Small intestine (tissue), 16 donors: ENCODE results near the gene ZNF426. TPM values are rescaled to one million over a fixed set of nuclear protein-coding genes. Genes with fewer than 3 reads are reported as not detected.
"Not testable (repeated sequence)": the region's sequence is repeated elsewhere in the genome, so short reads cannot be mapped to it uniquely, and the experiment has no call there.

Source experiments
- DNase-seq, 2 donors: peaks; one replicate each; pipeline versions ENCODE4 v3.0.0 to v3.0.0-alpha.2; 2013
- FAIRE-seq: peaks from 2 replicates; lab custom pipeline; 2012; peaks lifted over from hg19 to GRCh38; lab: Jason Lieb, UNC
- H3K27ac ChIP-seq, 3 donors: one replicate each; pipeline ENCODE4 v1.5.1; 2013; ENCODE audit warnings: low read length in 2 of 3, mild to moderate bottlenecking in 2 of 3, control low read depth in 1 of 3, inconsistent platforms in 1 of 3, low read depth in 1 of 3, moderate library complexity in 1 of 3
- H3K27me3 ChIP-seq, 3 donors: one replicate each; pipeline ENCODE4 v1.6.1; 2013; ENCODE audit warnings: low read length in 3 of 3, inconsistent platforms in 1 of 3; ENCODE audit not compliant: control insufficient read depth in 3 of 3, insufficient read depth in 3 of 3
- H3K36me3 ChIP-seq, 3 donors: one replicate each; pipeline ENCODE4 v1.6.1; 2013; ENCODE audit warnings: low read length in 3 of 3, inconsistent platforms in 1 of 3, low read depth in 1 of 3, mild to moderate bottlenecking in 1 of 3, moderate library complexity in 1 of 3; ENCODE audit not compliant: control insufficient read depth in 3 of 3, insufficient read depth in 2 of 3
- H3K4me1 ChIP-seq, 3 donors: one replicate each; pipeline ENCODE4 v1.6.1; 2013; ENCODE audit warnings: low read length in 2 of 3, inconsistent platforms in 1 of 3, low read depth in 1 of 3, mild to moderate bottlenecking in 1 of 3, moderate library complexity in 1 of 3; ENCODE audit not compliant: control insufficient read depth in 3 of 3, insufficient read depth in 2 of 3
- H3K4me3 ChIP-seq, 3 donors: one replicate each; pipeline ENCODE4 v1.5.1; 2013; ENCODE audit warnings: low read length in 3 of 3, control low read depth in 1 of 3, inconsistent platforms in 1 of 3, low read depth in 1 of 3, mild to moderate bottlenecking in 1 of 3, moderate library complexity in 1 of 3
- H3K9me3 ChIP-seq, 2 donors: one replicate each; pipeline ENCODE4 v1.6.1; 2013; ENCODE audit warnings: low read depth in 1 of 2, low read length in 1 of 2; ENCODE audit not compliant: control insufficient read depth in 2 of 2, insufficient read depth in 1 of 2
- WGBS, 3 donors: extraction: QIAGEN DNeasy Blood & Tissue Kit; methylation state at CpG; one replicate each; pipeline ENCODE4 v1.1.7; 2013; 5-methylcytosine and 5-hydroxymethylcytosine counted together
- long read RNA-seq, 10 donors: transcript quantifications; one replicate each; lab custom pipeline, GENCODE V29; 2026
- polyA plus RNA-seq, 4 donors: library from polyadenylated mRNA; stranded (reverse) in 3 of 4; unstranded in 1 of 4; fragments of 200-250 nt in 3 of 4; fragments of 120-200 nt in 1 of 4; gene quantifications; one replicate each; pipeline versions ENCODE4 v1.2.1 to v1.2.3, GENCODE V29; 2013
- donor health status: healthy with polysubstance abuse.
- donor health status: control.
- donor health status: control.
- donor health status: Bipolar disorder and iron deficiency.
- donor health status: healthy.

Gene ZNF426
- polyA plus RNA-seq = 10 to 100 TPM in 1 of 4 donors, 1 to 10 TPM in 3; 1.1 to 11.5 (median 2.8) TPM
- long read RNA-seq, donor 1 = 0 reads
- long read RNA-seq, donor 2, full-length matches to known transcripts = 3 of 3 reads
- long read RNA-seq, donor 2, partial matches to known transcripts = 0 of 3 reads
- long read RNA-seq, donor 2, other reads (novel, unspliced or antisense) = 0 of 3 reads
- long read RNA-seq, donor 3, full-length matches to known transcripts = 1 of 1 reads
- long read RNA-seq, donor 3, partial matches to known transcripts = 0 of 1 reads
- long read RNA-seq, donor 3, other reads (novel, unspliced or antisense) = 0 of 1 reads
- long read RNA-seq, donor 4 = 0 reads
- long read RNA-seq, donor 5 = 0 reads
- long read RNA-seq, donor 6 = 0 reads
- long read RNA-seq, donor 7, full-length matches to known transcripts = 1 of 1 reads
- long read RNA-seq, donor 7, partial matches to known transcripts = 0 of 1 reads
- long read RNA-seq, donor 7, other reads (novel, unspliced or antisense) = 0 of 1 reads
- long read RNA-seq, donor 8 = 0 reads
- long read RNA-seq, donor 9 = 0 reads
- long read RNA-seq, donor 10, full-length matches to known transcripts = 1 of 1 reads
- long read RNA-seq, donor 10, partial matches to known transcripts = 0 of 1 reads
- long read RNA-seq, donor 10, other reads (novel, unspliced or antisense) = 0 of 1 reads

- 2 to 4% (median 4%) methylated on average over 49 of the region's 49 CpGs for WGBS, 3 donors
- no peaks in the 10 kb centered on the region for H3K4me1 ChIP-seq
- H3K4me3 ChIP-seq = peak within 1 kb of the TSS; percentile 50 to 73 (median 62)
- peaks cover 12 to 26% (median 21%) of the 10 kb centered on the region in 3 donors for H3K36me3 ChIP-seq
- FAIRE-seq (no peak), DNase-seq (peak; percentile 86 to 97)
- no peaks in the 10 kb centered on the region for H3K27me3 ChIP-seq
- H3K9me3 ChIP-seq = peaks cover 0 to 45% of the 10 kb centered on the region in 2 donors
- H3K27ac ChIP-seq = peak within 1 kb of the TSS; percentile 51 to 92 (median 86)
Observed at GRCh38 chr19:9538183-9539058, at the start of gene ZNF426. TSS of gene ZNF426 (minus strand) at chr19:9538645. CDS start at chr19:9536232, 2,413 bp downstream.

DNA sequence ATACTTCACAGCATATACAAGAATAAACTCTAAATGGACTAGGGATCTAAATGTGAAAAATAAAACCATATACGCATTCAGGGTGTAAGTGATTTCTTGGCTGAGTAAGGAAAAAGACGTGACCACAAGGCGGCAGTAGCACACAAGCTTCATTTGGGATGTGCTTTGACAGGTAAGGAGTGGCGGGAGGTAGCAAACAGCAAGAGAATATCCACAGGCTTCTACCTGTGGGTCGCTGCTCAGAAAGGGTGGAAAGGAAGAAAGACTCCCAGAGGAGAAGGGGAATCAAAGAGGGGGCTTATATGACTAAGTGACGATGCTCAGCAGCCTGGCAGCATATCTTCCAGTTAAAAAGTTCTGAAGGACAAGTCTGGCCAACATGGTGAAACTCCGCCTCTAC is 48.3 kb upstream of the ZNF426 start:
- Histone ChIP-seq H3K9me3 (peaks cover 0 to 10% of the 10 kb centered on the region in 2 donors), H3K27ac (no peak overlapping the region), H3K36me3 (peaks cover 0 to 4% (median 0%) of the 10 kb centered on the region in 3 donors), H3K27me3 (peaks cover 0 to 2% (median 0%) of the 10 kb centered on the region in 3 donors), H3K4me3 (no peak overlapping the region), H3K4me1 (peaks cover 0 to 3% (median 3%) of the 10 kb centered on the region in 3 donors)
- no peak for FAIRE-seq
- 13 to 17% (median 15%) methylated on average over 7 of the region's 7 CpGs for WGBS, 3 donors
- peak; percentile 81 for DNase-seq

DNA sequence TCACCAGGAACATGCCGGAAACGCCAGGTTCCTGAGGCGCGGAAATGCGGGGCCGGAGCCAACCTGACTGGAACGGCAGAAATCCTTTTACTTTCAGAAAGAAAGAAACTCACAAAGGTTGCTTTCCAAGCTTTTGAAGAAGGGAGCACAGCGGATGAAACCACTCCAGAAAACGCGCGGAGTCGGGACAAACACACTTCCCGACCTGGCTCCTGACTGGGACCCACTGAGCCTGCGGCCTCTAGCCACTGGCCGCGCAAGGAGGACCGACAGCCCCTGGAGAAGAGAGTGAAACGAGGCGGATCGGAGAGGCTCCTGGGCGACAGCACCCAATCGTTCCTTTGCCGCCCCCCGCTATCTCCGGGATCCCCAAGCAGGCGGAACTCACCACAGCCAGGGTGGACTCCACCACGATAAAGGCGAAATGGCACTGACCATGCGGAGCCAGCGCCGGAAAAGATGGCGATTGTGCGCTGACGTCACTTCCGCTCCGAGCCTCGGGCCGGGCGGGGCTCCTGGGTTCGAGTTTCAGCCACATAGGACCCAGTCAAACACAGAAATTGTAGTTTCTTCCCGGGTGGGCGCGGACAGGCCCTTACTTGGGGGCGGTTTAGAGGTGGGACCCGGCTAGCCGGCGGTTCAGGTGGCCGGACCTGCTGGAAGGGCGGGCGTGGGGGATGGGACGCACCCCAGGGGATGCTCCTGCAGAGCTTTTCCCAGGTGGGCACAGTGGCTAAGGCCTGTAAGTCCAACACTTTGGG is 45.8 kb upstream of the ZNF426 start, which contains the start of gene ZNF121:
ZNF121 (minus strand) TSS at position 432 of the 761 bp plus-strand sequence. CDS start 16,407 bp downstream, outside the sequence.
- 0% methylated on average over 48 to 51 of the region's 51 CpGs for WGBS, 3 donors
- Histone ChIP-seq H3K27me3 (no peaks in the 10 kb centered on the region), H3K36me3 (peaks cover 0 to 11% (median under 1%) of the 10 kb centered on the region in 3 donors), H3K4me1 (peaks cover 0 to 3% (median 3%) of the 10 kb centered on the region in 3 donors), H3K4me3 (peak within 1 kb of the TSS; percentile 87 to 95 (median 93)), H3K27ac (peak within 1 kb of the TSS; percentile 81 to 97 (median 92)), H3K9me3 (peaks cover 0 to 23% of the 10 kb centered on the region in 2 donors)
- DNase-seq (peak; percentile 77 to 96), FAIRE-seq (no peak)

DNA sequence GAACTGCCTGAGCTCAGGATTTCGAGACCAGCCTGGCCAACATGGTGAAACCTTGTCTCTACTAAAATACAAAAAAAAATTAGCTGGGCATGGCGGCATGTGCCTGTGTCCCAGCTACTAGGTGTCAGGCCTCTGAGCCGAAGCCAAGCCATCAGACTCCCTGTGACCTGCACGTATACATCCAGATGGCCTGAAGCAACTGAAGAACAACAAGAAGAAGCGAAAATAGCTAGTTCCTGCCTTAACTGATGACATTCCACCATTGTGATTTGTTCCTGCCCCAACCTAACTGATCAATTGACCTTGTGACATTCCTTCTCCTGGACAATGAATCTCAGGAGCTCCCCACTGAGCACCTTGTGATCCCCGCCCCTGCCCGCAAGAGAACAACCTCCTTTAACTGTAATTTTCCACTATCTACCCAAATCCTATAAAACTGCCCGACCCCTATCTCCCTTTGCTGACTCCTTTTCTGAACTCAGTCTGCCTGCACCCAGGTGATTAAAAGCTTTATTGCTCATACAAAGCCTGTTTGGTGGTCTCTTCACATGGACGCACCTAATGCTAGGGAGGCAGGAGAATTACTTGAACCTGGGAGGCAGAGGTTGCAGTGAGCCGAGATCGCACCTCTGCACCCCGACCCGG is 43.8 kb upstream of the ZNF426 start:
- not testable (repeated sequence) for DNase-seq, H3K27me3 ChIP-seq, H3K4me3 ChIP-seq, H3K27ac ChIP-seq, FAIRE-seq, H3K4me1 ChIP-seq
- Histone ChIP-seq H3K36me3 (peaks cover 0 to 16% (median 3%) of the 10 kb centered on the region in 3 donors), H3K9me3 (peaks cover 0 to 35% of the 10 kb centered on the region in 2 donors)
- WGBS, 3 donors = 91 to 97% (median 95%) methylated on average over 13 of the region's 13 CpGs

GRCh38 chr19:9580728-9581127 is 42.3 kb upstream of the ZNF426 start:
- FAIRE-seq = no peak
- Histone ChIP-seq H3K4me1 (peaks cover 0 to 3% (median 3%) of the 10 kb centered on the region in 3 donors), H3K9me3 (peaks cover 0 to 43% of the 10 kb centered on the region in 2 donors), H3K4me3 (no peak overlapping the region), H3K36me3 (peaks cover 0 to 16% (median 3%) of the 10 kb centered on the region in 3 donors), H3K27me3 (no peaks in the 10 kb centered on the region), H3K27ac (no peak overlapping the region)
- no peak for DNase-seq
- 82 to 96% (median 84%) methylated on average over 5 of the region's 5 CpGs for WGBS, 3 donors

GRCh38 chr19:9570255-9570654 is 31.8 kb upstream of the ZNF426 start:
- DNase-seq (no peak), FAIRE-seq (no peak)
- H3K4me1 ChIP-seq = no peaks in the 10 kb centered on the region
- H3K36me3 ChIP-seq = peaks cover 18 to 30% (median 29%) of the 10 kb centered on the region in 3 donors
- H3K27ac ChIP-seq = no peak overlapping the region
- no peaks in the 10 kb centered on the region for H3K27me3 ChIP-seq
- no peak overlapping the region for H3K4me3 ChIP-seq
- H3K9me3 ChIP-seq = peaks cover 11 to 83% of the 10 kb centered on the region in 2 donors
- 97 to 100% (median 99%) methylated on average over 6 of the region's 6 CpGs for WGBS, 3 donors

DNA sequence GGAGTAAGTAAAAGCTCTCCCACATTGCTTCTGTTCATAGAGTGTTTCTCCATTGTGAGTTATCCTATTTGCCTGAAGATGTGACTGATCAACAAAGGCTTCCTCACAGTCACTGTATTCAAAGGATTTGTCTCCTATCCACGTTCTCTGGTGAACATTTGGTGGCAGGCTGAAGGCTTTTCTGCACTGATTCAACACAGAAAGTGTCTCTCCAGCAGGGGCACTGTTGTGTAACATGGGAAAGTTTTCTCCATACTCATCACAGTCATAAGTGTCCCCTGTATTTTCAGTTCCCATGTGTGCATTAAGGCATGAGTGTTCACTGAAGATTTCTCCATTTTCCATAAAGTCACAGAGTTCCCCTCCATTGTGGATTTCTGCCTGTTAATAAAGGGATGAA is 28.3 kb upstream of the ZNF426 start:
- Histone ChIP-seq H3K4me3 (peak overlapping the region in 1 of 3 donors; percentile 7), H3K9me3 (peaks cover 8 to 80% of the 10 kb centered on the region in 2 donors)
- WGBS, 3 donors = 94 to 100% (median 98%) methylated on average over 1 of the region's 1 CpG

More for the DNA sequence above, 28.3 kb upstream of the ZNF426 start:
- peaks cover 30 to 41% (median 34%) of the 10 kb centered on the region in 3 donors for H3K36me3 ChIP-seq
- no peaks in the 10 kb centered on the region for H3K27me3 ChIP-seq
- FAIRE-seq (no peak), DNase-seq (no peak)
- no peak overlapping the region for H3K27ac ChIP-seq
- no peaks in the 10 kb centered on the region for H3K4me1 ChIP-seq
